ENCODE results near the gene ATOSA.

The ATOSA gene

GRCh38 chr15:52682200-52682599 is 3.0 kb upstream of the ATOSA start:
- no peak for DNase-seq (ENCODE audit: low read depth in 3 of 3)

GRCh38 chr15:52681441-52681840 is 2.3 kb upstream of the ATOSA start:
- DNase-seq (ENCODE audit: low read depth in 3 of 3), result no peak

GRCh38 chr15:52680761-52681160 is 1.6 kb upstream of the ATOSA start:
- DNase-seq (ENCODE audit: low read depth in 3 of 3), result no peak

- no peak for DNase-seq (ENCODE audit: low read depth in 3 of 3)
Observed at GRCh38 chr15:52680041-52680391, 828 bp upstream of the ATOSA start.

- peak in 2 of 3 donors; percentile 17 to 47 for DNase-seq (ENCODE audit: low read depth in 3 of 3)
Observed at GRCh38 chr15:52678468-52679231, 538 bp downstream of the ATOSA start.

- DNase-seq (ENCODE audit: low read depth in 3 of 3), result peak; percentile 21 to 54 (median 23)
Observed at GRCh38 chr15:52677593-52678467, 1.4 kb downstream of the ATOSA start.

GRCh38 chr15:52674831-52675230 is 4.4 kb downstream of the ATOSA start:
- no peak for DNase-seq (ENCODE audit: low read depth in 3 of 3)

- DNase-seq (ENCODE audit: low read depth in 3 of 3), result no peak
Observed at GRCh38 chr15:52673734-52674133, 5.5 kb downstream of the ATOSA start.

- DNase-seq (ENCODE audit: low read depth in 3 of 3), result no peak
Observed at GRCh38 chr15:52673312-52673711, 5.9 kb downstream of the ATOSA start.

GRCh38 chr15:52672661-52673060 is 6.5 kb downstream of the ATOSA start:
- DNase-seq (ENCODE audit: low read depth in 3 of 3), result no peak

GRCh38 chr15:52670087-52670486 is 9.1 kb downstream of the ATOSA start:
- no peak for DNase-seq (ENCODE audit: low read depth in 3 of 3)

GRCh38 chr15:52668133-52668532 is 11.1 kb downstream of the ATOSA start:
- DNase-seq (ENCODE audit: low read depth in 3 of 3), result no peak

- DNase-seq (ENCODE audit: low read depth in 3 of 3), result no peak
Observed at GRCh38 chr15:52667597-52667996, 11.6 kb downstream of the ATOSA start.

GRCh38 chr15:52663536-52664294 is 15.5 kb downstream of the ATOSA start:
- DNase-seq (ENCODE audit: low read depth in 3 of 3), result no peak

- DNase-seq (ENCODE audit: low read depth in 3 of 3), result no peak
Observed at GRCh38 chr15:52661909-52662308, 17.3 kb downstream of the ATOSA start.

GRCh38 chr15:52660192-52660591 is 19.0 kb downstream of the ATOSA start:
- DNase-seq (ENCODE audit: low read depth in 3 of 3), result no peak

- DNase-seq (ENCODE audit: low read depth in 3 of 3), result peak in 1 of 3 donors; percentile 17
Observed at GRCh38 chr15:52658955-52659354, 20.2 kb downstream of the ATOSA start.

- no peak for DNase-seq (ENCODE audit: low read depth in 3 of 3)
Observed at GRCh38 chr15:52657338-52657737, 21.9 kb downstream of the ATOSA start.

- no peak for DNase-seq (ENCODE audit: low read depth in 3 of 3)
Observed at GRCh38 chr15:52656412-52656811, 22.8 kb downstream of the ATOSA start.

GRCh38 chr15:52653431-52653964 is 25.7 kb downstream of the ATOSA start:
- DNase-seq (ENCODE audit: low read depth in 3 of 3), result no peak

- DNase-seq (ENCODE audit: low read depth in 3 of 3), result no peak
Observed at GRCh38 chr15:52652984-52653383, 26.2 kb downstream of the ATOSA start.

GRCh38 chr15:52652286-52652685 is 26.9 kb downstream of the ATOSA start:
- no peak for DNase-seq (ENCODE audit: low read depth in 3 of 3)

Data from stimulated activated CD4-positive, alpha-beta T cell treated with anti-CD3 and anti-CD28 coated beads, TNF-alpha, amount 100 ng/mL, for 48 hours (primary cell).